Left renal pelvis (tissue), 4 donors: ENCODE results near the gene IMMP2L. TPM values are rescaled to one million over a fixed set of nuclear protein-coding genes. Genes with fewer than 3 reads are reported as not detected.

Experiments used
- DNase-seq, 4 donors: peaks; one replicate each; pipeline ENCODE4 v3.0.0-alpha.2; 2013; ENCODE audit warnings: low read depth in 4 of 4, low spot score in 3 of 4
- polyA plus RNA-seq, 4 donors: library from polyadenylated mRNA; unstranded; fragments of 120-200 nt; gene quantifications; one replicate each; pipeline ENCODE4 v1.2.1, GENCODE V29; 2013; ENCODE audit not compliant: insufficient read length in 4 of 4

Gene IMMP2L
- polyA plus RNA-seq, 4 donors, result 19.8 to 41.9 (median 41.3) TPM

DNA sequence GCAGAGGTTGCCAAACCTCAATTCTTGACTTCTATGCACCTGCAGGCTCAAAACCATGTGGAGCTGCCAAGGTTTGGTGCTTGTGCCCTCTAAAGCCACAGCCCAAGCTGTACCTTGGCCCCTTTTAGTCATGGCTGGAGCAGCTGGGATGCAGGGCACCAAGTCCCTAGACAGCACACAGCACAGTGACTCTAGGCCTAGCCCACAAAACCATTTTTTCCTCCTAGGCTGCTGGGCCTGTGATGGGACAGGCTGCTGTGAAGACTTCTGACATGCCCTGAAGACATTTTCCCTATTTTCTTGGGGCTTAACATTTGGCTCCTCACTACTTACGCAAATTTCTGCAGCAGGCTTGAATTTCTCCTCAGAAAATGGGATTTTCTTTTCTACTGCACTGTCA, 499.1 kb downstream of the IMMP2L start:
- DNase-seq, result no peak

DNA sequence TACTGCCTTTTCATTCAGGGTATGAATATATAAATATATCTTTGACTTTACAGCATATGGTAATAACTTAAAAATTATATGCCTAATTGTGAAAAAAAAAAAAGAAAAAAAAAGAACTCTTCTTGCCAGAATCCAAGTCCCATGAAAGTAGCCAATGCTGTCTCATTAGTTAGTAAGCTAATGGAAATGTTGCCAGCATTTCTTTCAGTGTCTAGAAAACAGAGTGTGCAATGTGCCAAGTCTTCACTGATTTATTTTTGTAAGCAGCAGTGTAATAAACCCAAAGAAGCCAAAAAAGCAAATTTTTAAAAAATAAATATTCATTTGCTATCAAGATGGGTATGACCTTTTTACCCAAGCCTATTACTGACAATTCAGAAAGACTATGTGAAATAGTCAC, 502.5 kb downstream of the IMMP2L start:
- DNase-seq, result no peak

DNA sequence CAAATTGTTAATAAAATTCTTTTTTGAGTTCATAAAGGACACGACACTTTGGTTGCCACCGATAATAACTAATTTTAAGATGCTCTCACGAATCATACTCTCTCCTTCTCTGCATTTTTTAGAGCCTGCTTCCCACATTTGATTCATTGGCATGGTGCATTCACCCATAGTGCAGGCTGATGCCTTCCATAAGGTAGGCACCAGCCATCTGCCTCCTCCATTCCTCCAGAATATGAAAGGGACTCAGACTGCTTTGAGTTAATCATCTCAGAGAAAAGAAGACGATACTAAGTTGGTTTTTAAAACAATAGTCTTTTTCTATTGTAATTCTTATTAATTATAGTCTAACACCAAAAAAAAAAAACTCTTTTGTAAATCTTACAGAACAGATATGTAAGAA, 505.2 kb downstream of the IMMP2L start:
- no peak for DNase-seq

DNA sequence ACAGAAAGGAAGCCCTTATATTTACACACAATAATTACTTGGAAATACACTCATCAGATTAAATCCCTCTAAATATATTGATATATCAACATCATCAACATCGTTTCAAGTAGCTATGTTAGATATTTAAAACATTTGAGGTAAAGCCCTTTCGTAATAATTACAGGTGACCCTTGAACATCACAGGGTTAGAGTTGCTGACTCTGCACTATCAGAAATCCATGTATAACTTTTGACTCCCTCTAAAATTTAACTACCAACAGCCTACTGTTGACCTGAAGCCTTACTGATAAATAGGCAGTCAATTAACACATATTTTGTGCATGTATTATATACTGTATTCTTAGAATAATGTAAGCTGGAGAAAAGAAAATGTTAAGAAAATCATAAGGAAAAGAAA, 505.9 kb downstream of the IMMP2L start:
- DNase-seq, result no peak

DNA sequence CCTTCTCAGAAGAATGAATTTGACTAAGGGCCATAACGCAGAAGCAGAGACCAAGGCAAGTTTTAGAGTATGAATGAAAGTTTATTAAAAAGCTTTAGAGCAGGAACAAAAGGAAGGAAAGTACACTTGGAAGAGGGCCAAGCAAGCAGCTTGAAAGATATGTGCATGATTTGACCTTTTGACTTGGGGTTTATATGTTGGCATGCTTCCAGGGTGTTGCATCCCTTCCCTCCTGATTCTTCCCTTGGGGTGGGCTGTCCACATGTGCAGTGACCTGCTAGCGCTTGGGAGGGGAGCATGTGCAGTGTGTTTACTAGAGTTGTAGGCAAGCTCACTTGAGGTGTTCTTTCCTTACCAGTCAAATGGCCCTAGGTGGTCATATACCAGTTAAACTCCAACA, 509.3 kb downstream of the IMMP2L start:
- DNase-seq, result no peak

DNA sequence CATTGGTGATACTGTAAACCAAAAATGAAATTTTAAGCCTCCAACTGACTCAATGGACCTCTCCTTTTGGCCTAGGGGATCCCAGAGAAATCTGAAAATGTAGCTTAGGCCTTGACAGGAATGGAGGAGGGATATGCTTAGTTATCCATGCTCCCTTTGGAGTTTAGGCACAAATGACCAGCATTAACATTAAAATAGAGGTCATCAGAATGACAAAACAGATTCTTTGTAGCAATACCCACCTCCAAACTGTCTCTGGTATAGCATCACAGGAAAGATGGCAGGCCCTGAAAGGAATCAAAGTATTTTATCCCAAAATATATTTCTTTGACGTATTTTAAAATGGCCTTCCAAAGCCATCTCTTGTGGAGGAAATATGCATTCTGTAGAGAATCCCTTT, 510.5 kb downstream of the IMMP2L start:
- no peak for DNase-seq

DNA sequence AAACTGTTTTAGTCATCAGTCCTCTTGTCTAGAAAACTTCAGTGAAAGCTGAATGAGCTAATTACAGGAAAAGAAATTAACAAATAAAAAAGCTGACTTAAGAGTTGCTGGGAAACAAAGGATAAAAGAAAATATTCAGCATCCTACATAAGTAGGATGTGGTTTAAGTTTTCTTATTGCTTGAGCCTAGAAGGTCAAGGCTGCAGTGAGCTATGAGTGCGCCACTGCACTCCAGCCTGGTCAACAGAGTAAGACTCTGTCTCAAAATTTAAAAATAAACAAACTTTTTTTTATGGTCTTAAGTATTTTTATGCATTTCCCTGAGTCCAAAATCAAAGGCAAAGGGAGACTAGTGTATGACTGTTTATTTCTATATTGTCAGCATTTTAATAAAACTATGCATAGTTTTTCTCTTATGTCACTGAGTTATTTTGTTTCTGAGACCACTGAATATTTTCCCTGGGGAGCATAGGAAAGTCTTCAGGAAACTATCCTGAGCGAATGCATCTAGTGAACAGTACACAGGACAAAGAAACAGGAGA, 511.3 kb downstream of the IMMP2L start:
- DNase-seq, result no peak

DNA sequence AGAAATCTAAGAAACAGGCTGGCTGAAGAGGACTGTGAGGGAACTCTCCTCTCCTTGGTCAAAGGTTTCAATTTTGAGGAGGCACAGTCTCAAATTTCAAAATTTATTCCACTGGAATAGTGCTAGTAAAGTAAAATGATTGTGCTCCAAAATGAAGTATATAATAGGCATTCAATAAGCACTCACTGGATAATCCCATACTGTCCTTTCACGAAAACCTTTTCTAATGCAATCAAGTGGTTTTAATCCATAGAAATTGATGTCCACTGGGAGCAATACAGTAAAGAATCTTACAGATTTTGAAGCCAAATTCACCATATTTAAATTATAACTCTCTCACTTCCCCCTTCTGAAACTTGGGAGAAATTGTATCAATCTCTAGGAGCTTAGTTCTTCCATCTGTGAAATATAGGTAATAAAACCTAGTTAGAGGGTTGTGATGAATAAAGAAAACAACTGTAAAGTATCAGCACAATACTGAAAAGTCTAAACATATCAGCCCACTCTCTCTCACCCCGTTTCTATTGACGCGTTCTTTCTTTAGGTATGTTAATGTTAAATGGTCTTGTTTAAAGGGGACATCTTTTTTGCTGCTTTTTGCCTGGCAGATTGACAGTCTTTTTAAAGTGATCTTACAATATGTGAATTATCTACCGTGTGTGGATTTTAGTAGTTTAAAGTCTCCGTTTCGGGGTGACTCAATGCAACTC, 512.2 kb downstream of the IMMP2L start:
- DNase-seq, result no peak

DNA sequence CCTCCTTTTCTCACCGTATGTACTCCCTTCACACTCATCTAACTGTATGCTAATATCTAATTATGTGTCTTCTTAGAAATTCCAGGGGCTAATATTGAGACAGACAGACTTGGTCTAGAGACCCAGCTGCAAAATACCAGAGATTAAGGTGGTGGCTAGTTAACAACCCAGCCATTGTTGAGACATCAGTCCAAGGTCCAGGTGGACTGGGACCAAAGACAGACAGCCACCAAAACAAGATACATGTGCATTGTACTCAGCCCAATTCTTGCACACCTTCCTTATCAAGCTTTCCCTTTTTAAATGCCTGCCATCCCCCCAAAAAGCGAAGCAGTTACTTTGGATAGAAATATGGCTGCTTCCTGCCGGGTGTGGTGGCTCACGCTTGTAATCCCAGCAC, 514.7 kb downstream of the IMMP2L start:
- DNase-seq, result no peak

DNA sequence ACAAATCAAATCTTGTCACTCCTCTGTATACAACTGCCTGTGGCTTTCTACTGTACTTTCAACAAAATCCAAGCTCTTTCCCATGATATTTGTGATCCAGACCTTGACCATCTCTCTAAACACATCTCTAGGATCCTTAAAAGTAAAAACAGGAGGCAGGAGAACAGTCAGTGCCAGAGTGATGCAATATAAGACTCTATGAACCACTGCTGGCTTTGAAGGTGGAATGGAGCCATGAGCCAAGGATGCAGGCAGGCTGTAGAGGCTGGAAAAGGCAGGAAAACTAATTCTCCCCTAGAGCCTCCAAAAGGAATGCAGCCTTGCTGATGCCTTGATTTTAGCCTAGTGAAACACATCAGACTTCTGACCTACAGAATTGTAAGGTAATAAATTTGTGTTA, 516.8 kb downstream of the IMMP2L start:
- no peak for DNase-seq

DNA sequence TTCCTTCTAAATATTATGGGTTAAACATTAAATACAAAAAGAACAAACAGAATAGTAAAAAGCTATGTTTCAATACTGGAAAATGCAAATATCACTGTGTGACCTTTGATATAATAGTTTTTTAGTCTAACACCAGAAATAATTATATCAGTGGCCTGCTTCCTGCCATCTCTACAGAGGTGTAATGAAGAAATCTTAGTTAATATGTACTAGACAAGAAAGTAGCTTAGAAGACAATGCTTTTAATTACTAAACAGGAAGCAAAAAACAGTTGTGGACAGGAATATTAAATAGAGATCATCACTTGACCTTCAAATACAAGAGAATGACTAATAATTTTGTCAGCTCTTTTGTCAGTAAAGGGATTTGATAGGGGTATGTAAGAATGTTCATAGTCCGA, 518.7 kb downstream of the IMMP2L start:
- DNase-seq, result no peak

DNA sequence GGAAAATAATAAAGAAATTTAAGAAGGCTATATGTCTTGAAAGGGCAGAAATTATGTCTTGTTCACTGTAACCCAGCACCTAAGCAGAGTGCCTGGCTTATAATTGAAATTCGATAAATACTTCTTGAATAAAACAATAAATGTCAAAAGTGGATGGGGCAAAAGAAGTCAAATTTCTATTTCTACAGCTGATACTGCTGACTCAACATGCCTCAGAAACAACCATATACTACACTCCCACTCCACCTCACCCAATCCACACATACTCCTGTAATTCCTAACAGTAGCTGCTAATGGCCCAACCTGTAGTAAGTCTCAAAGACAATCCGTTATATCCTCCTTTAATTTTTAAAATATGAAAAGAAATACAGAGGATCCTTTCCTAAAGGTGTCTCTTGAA, 519.5 kb downstream of the IMMP2L start:
- no peak for DNase-seq

DNA sequence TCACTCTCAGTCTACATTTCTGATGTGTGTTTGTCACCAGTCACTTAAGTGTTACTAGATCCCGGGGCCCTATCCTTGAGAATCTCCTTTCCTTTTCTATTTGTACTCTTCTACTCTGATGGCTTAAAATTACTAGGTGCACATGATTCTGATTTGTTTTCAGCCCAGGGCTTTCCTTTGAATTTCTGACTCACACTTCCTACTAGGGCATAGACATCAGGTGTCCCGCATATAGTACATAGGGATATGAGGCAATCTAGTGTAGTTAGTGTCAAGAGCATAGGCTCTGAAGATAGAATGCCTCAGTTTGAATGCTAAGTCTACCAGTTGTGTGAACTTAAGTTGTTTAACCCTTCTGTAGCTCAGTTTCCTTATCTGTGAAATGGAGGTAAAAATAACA, 520.7 kb downstream of the IMMP2L start:
- DNase-seq, result no peak

DNA sequence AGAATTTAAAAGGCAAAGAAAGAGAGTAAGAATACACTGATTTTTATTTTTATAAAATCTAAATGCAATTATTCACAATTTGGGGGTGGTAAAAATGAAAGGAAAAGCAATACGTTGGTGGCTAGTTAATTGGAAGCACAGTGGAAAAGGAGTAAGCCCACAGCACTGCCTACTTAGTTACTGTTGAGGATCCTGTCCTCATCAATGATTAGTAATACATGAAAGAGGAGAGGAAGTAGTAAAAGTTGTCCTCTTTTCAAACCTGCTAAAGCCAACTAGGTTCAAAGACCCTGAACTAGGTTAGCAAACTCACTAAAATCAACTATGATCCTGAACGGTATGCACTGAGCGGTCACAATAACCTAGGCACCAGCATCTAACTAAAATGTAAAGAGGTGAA, 524.1 kb downstream of the IMMP2L start:
- no peak for DNase-seq

DNA sequence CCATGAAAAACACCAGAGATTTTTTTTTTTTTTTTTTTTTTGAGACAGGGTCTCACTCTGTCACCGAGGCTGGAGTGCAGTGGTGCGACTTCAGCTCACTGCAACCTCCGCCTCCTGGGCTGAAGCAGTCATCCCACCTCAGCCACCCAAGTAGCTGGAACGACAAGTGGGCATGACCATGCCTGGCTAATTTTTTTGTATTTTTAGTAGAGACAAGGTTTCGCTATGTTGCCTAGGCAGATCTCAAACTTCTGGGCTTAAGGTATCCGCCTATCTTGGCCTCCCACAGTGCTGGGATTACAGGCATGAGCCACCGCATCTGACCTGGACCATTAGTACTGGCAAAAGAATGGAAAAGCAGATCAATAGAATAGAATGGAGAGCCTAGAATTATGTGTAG, 530.4 kb downstream of the IMMP2L start:
- DNase-seq, result no peak

DNA sequence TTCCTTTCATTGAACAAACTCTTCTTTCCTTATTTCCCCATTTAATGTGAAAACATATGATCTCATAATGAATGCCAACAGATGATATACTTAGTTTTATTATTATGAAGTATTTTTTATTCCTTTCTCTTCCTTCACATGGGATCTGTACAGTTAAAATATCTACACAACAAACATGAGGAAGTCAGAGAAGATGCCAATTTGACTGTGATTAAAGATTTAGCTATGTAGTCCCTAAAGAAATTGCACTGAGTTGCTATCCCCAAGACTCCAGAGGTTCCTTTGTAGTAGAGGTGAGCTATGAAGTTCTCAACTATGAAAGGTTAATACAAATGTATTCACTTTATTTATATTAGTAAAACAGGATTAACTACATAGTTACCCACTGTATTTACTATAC, 532.0 kb downstream of the IMMP2L start:
- DNase-seq, result no peak

DNA sequence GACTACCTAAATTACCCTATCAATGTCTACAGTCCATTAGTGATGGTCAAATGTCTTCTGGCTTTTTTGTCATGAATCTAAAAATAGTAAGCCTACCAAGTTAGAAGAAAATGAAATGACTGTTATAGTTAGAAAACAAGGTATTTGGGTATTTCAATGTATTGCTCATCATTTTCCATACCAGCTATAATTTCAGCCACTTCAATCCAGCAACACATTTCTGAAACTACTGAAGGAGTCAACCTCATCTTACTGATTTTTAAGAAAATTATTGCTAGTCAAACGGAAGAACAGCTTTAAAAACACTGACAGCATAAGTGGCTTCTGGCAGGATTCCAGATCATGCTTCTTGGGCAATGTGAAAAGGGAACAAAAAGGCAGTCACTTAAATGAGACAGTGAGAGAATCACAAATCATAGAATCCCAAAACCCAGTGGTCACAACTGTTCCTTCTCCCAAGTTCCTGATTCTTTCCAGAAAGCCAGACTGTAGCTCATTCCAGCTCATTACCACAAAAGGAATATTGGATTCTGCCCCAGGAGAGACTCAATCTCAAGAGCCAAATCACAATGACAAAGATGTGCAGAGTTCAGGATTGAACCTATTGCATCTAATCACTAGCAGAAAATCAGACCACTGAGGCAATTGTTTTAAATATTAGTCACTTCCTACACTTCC, 532.6 kb downstream of the IMMP2L start:
- no peak for DNase-seq

DNA sequence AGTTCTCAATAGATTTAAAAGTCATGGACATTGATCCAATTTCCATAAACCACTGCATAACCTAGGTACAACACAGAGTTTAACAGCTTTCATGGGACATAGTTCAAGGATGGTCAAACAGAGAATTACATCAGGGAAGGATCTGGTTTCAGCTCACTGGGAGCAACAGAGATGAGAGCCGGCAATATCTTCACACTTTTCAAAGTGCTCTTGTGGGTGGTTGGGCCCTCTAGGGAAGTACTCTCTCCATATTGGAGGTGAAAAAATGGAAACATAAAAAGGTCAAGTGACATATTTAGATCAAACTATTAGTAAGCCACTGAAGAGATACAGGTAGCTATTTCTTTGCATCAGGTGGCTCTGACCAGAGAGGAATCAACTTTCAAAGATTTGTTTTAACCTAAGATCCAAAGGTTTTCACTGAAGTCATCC, 533.1 kb downstream of the IMMP2L start:
- no peak for DNase-seq

DNA sequence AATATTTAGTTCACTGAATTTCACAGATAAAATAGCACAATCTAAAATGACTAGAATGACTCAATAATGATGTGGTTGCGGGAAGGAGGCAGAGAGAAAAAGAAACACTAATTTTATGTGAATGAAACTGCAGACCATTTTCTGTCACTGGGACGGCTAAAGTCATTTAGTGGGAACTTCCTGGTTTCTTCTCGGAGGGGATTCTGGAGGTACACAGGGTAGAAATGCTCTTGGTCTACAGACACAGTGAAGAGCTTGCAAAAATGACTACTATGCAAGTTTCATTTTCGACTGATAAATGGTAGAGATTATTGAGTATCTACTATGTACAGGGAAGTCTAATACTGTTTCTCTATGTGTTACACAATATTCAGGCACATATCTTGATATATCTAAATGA, 534.9 kb downstream of the IMMP2L start:
- no peak for DNase-seq

DNA sequence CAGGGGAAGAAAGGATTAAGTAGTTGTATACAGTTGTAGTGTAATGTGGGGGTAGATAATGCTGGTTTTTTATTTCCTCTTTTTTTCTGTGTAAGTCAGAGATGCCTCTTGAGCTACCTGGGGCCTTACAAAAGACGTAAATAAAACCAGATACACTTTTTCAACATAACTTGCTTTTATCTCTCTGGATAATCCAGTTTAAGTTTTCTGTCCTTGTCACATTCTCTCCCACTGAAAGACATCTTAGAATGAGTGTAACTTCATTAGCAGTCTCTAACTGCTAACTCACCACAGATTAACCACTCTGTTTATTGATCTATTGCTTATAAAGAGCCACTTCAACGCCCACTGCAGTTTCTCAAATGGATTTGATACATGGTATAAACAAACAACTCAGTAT, 535.5 kb downstream of the IMMP2L start:
- DNase-seq, result no peak

DNA sequence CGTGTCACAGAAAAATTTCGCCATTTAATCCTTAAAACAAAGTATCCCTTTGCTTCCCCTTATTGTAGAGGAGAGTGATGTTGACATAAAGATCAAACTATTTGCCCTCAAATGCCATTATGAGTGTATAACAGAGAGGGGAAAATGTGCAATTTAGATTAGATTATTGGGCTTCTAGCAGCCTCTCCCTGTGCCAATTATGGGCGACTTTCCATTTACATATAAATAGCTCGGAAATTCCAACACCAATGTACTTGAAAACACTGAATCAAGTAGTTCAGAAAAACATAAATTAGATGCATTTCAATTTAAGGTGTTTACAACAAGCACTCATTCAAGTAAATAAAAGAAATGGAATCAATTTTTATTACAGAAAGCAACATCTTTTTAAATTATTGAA, 535.9 kb downstream of the IMMP2L start:
- no peak for DNase-seq

DNA sequence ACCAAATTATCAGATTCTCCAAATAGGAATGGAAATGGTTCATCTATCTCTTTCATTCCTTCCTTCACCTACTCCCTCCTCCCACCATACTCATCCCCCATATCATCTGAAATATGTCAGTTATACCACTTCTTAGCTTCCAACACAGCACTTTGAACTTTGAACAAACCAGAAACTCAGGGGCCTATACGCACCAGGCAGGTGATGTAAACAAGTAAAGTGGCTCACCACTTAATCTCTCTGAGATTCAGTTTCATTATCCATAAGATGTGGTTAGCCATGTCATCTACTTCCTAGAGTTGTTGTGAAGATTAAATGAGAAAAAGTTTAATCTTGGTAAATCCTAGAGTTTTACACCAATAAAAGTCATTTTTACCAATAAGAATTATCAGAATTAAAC, 537.3 kb downstream of the IMMP2L start:
- no peak for DNase-seq
